HG03571 (cell line): ENCODE measurements around the gene MCC.

Source experiments
- ATAC-seq: cut with Tn5 transposase; IDR thresholded peaks from one replicate; pipeline ENCODE4 v1.9.1; 2021; ENCODE audit not compliant: unreplicated experiment

The MCC gene

DNA sequence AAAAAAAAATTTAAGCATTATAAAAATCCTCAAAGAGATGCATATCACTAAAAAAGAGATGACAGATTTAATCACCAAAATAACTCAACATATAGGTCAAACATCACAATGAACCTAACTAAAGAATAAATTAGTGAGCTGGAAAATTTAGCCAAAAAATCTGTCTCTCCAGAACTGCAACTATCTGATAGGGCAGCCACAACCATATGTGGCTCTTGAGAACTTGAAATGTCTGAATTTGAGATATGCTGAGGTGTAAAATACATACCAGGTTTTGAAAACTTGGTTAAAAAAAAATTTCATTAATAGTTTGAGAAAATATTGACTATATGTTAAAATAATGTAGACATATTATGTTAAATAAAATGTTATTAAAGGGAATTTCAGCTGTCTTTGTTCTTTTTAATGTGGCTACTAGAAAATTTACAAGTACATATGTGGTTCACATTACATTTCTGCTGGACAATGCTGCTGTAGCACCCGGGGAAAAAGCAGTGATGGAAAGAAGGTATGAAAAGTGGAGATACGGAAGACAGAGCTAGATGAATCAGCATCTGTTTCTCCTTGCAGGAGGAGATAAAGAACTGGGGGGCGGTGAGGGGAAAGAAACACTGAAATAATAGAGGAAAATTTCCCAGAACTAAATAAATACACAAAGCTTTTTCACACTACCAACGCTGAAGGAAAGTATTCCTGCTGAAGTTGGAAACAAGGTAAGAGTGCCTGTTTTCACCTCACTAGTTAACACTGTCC is 445.6 kb downstream of the MCC start:
- ATAC-seq = no peak

DNA sequence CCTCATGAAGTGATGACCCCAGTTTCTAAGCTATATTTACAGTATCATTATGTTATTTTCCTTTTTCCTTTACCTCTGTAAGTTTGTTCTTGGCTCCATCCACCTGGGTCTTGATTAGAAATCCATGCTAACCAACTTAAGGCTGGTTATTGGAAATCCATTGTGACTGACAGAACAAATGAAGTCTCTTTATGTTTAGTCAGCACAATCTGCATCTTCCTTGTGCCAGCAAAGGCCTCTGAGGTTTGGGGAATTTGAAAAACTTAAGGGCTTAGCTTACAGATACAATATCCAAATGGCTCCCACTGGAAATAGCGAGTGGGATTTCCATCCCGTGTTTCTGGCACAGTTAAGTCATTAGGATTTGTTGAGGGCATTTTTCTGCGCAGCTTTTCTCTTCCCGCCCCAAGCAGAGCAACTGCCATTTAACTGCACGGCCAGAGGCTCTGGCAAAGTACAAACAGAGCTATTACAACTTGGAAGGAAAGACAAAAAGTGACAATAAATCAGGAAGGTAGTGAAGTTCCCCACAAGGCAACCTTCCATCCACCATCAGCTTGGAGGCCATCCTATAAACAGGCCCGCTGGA is 447.5 kb downstream of the MCC start:
- ATAC-seq = no peak

DNA sequence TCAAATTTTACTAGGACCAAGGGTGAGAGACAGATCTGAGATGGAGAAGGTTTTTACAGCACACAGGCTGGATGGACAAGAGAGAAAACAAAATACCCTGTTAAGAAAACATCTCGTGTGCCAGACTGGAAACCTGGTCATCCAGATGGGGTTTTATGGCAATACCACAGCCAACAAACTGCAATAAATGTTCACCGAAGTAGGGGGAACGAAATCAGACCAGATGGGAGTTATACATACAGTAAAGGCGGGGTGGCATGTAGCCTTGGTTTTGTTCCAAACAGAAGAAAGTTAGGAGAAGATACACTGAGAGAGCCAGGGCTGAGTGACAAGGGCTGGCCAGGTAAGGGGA is 448.3 kb downstream of the MCC start:
- ATAC-seq = no peak

DNA sequence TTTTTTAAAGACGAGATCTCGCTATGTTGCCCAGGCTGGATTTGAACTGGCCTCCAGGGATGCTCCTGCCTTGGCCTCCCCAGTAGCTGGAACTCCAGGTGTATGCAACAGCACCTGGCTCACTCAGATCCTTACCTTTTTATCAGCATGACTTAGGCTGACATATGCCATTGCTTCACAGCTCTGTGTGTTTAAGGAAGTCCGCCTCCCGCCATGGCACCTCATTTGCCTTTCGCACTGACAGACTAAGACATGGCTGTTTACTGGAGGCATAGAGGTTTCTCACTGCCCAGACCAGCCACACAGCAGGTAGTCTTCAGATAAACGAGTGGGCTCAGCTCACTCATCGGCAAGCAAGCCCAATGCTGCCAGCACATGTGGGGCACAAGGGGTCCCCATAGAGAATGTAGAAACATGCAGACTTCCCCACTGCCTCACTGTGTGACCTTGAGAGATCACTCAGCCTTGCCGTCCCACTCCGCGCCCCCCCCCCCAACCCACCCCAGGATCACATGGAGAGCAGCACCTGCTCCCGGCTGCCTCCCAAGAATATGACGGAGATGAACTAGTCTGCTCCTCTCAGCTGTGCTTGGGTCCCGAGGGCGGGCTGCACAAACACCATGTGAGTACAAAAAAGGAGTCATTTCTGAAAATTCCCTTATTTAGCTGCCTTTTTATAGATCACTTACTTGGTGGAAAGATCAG is 448.9 kb downstream of the MCC start:
- no peak for ATAC-seq

DNA sequence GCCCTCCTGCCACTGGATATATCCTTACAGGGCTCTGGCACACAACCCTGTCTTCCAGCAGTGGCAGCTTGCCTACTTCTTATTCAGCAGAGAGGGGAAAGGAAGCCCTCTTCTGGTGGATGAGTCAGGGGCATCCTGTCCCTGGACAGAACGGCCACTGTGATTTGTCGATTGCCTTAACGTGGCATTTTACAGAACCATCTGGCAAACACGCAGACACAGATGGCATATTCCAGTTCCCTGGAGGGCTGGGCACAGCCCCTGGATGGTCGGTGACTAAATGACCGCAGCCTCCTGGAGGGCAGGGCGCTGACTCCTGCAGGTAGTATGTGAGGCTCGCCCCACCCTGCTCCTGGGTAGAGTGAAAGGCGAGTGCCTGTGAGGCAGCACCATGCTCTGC is 449.5 kb downstream of the MCC start:
- ATAC-seq = no peak

DNA sequence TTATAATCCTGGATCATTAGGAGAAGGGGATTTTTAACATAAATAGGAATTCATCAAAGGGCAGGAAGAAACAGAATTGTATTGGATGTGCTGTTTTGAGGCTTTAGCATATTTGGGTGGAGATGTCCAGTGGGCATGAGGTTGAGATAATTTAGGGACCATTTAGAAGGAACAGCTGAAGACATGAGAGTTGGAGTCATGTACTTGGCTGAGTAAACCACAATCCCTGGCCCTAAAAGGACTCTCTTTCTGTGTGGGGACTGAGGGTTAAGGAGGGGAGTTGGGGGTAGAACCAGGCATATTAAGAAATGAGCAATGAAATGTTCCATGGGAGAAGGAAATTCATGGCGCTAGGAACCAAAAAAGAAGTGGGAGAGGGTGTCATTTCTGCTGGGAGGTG is 450.1 kb downstream of the MCC start:
- no peak for ATAC-seq

DNA sequence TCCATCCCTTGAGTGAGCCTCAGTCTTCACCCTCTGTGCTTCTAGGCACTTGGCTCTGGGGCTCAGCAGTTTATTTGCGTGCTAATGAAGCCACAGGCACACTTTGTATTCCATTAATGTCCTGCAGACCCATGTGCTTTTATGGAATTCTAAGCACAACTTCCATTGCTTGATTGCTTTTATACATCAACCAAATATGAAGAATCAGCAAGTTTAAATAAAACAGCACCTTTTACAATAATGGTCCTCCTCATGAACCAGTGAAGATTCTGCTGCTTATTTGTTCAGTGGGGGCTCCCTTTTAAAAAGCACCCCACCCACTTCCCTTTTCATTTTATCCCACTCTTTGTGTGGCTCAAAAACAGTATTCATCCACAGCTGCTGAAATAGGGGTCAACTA is 451.4 kb downstream of the MCC start:
- no peak for ATAC-seq

DNA sequence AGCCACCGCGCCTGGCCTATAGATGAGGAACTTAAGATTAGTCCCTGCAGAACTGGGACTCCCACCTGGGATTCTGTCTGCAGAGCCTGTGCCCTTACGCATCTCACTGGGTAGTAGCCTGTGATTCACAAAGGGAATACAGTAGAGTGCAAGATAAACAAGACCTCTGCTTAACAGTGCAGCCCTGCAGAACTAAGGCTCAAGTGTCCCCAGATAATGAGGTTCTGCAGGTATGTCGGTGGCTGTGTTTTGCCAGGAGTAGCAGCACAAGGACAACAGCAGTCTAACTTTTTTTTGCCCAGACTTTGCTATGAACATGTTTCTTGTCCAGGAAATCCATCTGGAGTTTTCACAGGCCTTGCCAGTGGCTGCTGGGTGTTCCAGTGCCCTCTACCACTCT is 451.9 kb downstream of the MCC start:
- no peak for ATAC-seq

DNA sequence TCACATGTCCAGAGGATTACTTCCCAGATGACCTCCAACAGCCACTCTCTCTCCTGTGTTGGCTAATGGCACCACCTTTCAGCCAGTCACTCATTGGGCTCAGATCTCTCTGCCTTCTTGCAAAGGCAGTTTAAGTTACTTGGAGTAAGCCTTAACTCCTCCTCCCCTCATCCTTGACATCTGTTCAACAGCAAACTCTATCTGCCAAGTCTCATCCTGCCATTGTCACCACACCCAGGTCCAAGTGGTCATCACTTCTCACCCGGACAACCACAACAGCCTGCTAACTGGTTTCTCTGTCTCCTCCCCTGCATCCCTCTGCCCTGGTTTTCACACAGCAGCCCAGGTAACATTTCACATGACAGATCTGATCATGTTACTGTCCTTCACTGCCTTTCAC is 453.2 kb downstream of the MCC start:
- no peak for ATAC-seq

DNA sequence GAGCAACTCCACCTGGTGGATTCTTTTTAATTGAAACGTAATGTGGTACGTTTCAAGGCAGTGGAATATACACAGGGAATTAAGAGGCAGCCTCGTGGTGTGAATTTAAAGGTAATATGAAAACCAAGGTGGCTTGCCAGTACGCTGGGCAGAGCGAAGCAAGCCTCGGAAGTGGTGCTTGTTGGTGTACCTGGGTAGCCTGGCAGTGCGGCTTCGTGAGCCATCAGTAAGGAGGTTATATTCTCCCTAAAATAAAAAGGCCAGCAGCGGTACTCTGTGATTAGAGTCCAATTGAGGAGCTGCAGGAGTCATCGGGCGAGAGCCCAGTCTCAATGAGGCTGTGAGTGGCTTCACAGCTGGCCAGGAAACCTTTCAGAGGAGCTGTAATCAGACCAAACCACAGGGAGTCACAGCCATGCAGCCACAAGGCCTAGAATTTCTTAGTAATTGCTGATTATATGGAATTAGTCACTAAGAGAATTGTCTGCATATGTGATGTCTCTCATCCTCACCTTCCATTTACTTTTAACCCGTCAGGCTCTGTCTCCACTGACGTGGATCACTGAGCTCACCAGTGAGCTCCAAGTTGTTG is 454.0 kb downstream of the MCC start:
- ATAC-seq = no peak

DNA sequence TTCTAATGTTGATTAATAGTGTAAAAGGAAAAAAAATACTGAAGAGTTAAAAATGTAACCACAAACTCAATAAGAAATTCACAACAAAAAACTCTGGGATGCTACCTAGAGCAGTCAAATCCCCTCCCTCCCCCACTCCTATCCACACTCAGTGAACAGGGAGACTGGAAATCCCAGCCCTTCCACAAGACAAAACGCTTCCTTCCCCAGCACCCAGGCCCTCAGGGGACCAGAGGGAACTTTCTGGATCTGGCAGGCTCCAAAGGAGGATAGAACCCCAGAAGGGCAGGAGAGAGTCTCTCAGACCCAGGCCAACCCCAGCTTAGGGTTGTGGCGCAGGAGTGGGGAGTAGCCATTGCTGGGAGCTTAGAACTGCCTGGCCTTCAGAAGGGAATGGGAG is 456.7 kb downstream of the MCC start:
- ATAC-seq = no peak

DNA sequence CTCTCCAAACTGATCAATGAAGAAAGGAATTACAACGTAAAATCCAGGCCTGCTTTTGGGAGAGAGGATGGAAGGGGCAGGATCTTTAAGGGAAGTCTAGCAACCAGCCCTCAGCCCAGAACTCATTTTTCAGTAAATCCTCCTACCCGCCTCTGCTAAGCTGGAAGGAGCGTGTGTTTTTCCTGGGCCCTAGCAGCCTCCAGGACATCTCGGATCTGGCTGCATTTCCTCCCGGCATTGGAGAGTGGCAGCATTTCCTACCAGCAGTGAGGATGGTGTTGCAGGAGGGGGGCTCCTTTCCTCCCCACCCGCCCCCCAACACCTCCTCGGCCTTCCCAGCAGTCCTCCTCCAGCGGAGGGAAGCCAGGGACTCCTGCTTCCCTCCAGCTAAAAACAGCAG is 457.1 kb downstream of the MCC start:
- no peak for ATAC-seq

DNA sequence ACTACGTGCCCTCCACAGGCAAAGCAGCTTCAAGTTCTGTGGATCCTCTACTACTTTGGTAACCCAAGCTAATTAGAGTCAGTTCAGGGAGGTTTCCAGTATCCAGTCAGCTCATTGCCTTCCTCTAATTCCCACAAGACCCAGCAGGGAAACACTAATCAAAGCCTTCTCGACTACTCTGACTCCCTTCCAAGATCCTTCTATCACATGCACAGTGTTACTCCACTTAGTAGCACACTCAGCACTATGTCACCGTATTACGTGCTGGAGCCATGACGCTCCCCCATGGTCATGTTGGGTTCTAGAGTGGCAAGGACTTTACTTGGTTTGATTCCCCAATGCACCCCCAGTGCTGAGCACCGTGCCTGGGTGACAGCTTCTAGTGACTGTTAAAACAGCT is 458.6 kb downstream of the MCC start:
- no peak for ATAC-seq

DNA sequence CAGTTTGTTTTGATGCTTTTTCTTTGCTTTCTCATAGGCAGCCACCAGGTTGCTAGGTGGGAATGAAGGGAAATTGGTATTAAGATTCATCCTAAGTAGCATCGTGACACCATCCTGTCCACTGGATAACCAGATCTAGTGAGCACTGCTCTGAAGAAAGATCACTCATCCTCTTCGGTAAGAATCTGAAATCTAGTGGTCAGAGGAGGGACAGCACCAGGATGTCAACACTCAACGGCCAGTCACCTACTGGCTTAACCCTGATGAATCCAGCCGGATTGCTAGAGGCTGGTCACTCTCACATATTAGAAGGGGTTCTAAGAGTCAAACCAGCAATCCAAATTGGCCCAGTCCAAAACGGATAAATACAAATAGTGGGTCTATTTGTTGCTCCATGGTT is 460.8 kb downstream of the MCC start:
- ATAC-seq = no peak

DNA sequence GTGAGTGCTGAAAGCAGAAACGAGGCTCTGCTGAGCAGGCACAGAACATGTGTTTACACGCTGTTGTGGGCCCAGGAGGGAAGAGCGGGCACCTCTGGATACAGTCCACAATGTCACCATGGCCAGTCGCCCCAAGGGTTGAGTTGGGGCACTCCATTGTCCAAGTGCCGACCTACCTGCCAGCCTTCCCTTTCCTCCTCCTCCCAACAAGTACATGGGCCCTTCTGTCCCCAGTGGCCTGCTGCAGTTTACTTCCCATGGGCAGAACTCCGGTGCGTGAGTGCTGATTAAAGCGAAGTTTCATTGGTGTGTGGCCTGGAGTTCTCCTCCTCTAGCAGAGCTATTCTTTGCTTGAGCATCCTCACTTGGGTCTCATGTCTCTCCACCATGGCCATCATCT is 461.2 kb downstream of the MCC start:
- no peak for ATAC-seq

DNA sequence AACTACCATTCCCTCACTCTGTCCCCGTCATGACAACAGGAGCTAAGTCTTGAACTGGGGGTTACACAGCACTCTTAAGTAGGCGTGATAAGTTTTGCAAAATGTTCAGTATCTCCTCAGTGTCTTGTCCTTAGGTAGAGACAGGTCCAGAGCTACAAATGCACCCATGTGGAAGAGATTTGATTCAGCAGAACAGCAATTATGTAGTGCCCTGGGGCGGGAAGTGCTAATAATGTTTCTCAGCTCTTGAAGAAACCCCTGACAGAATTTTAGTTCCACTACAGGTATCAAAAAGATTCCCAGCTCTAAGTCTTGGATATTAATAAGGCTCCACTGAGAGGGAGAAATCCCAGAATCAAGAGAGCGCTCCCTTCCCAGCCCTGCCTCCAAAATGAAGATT is 462.0 kb downstream of the MCC start:
- ATAC-seq = no peak

DNA sequence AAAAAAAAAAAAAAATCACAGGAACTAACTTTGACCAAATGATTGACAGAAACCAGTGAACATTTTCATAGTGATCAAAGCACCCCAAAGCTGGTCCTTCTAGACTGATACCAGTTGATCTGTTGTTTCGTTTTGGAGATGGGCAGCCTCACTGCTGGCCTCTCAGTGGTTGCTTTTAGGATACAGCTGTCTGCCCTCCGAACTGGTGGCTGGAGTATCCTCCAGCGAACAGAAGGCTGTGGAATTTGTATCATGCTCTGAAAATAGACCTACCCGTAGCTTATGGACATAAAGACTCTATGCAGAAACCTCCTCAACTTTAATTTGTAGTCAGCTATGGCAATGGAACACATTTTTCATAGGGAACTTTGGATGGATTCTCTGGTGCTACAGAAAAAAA is 462.7 kb downstream of the MCC start:
- no peak for ATAC-seq

DNA sequence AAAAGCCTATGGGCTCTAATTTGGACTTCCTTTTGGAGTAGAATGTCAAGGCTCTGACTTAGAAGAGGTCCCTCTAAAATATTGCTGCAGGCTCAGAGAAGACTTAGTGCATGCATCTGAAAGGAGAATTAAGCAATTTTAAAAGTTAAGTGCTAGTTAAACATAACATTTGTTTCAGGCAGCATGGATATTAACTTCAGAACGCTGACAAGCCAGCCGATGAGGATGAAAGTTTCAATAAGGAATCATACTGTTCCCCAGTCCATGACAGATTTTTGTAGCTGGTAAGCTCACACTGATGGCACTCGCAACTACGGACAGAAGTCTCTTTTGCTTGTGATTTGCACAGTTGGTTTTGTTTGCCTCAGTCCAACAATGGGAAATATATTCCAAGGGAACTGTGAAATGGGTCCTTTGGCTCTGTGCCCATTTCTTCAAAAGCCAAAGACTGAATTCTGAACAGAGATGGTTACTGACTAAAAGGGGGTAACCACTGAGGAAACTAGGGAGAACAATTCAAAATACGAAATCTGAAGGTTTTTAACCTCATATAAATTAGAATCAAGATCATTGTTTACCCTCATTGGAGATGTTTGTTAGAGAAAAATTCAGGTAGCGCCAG is 464.1 kb downstream of the MCC start:
- no peak for ATAC-seq

DNA sequence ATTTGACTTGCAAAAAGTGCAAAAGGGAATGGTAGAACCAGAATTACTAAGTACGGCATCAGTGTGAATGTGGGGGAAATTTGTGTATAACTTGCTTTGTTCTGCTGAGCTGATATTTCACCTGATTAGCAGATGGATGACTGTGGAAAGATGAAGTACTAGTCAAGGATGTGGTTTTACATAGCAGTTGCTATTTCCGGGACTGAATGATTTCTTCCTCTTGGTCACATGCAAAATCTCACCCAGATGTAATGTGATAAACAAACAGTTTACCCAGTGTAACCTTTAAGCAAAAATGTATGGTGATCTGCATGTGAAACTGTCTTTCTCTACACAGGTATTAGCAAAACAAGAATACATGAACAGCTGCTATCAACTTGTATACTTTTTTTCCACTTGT is 465.6 kb downstream of the MCC start:
- peak; percentile 48 for ATAC-seq

DNA sequence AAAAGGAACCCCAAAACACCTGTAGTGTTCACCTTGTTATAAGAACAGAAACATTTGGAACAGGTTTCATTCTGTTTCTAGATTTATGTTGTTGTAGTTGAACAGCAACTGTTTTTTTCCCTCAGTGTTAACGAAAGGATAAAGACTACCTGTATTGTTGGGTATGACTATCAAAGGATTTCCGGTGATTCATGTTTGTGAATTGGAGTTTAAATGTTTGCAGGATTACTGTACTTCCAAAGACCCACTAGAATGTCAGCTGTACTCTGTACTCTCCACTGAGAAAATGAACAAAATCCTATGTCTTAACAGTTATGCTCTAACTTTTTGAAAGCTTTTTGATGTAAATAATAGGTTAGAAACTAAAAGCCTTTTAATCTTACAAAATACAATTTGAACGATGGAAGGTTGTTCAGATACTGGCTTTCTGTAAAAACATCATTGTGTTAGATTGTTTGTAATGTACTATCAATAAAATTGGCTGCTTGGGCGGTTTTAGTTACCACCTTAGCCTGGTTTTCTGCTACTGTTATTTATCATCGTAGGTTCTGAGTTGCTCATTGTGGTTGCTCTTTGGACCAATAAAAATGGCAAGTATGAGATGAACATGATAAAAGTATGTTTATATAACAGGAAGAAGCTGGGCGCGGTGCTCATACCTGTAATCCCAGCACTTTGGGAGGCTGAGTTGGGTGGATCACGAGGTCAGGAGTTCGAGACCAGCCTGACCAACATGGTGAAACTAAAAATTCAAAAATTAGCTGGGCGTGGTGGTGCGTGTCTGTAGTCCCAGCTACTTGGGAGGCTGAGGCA is 467.6 kb downstream of the MCC start:
- ATAC-seq = no peak
